IMR-90 (cell line): ENCODE results near the gene ADGRG6. TPM values are rescaled to one million over a fixed set of nuclear protein-coding genes. Genes with fewer than 3 reads are reported as not detected.

ENCODE experiments used
- ATAC-seq: fragments of 200-7000 bp; cut with Tn5 transposase; 2 replicates; pipeline ENCODE4 v1.9.1; 2020; ENCODE audit warnings: low read depth, mild to moderate bottlenecking, moderate library complexity
- BruUV-seq: library from RNA; stranded (reverse); fragments of 400-500 nt; replicated peaks from 2 replicates; lab custom pipeline; 2021; lab: Mats Ljungman, UMichigan
- CTCF ChIA-PET: fragments of 300-600 bp; formaldehyde crosslinking; extraction: SDS; loops from one replicate; lab custom pipeline; 2021; ENCODE audit warnings: antibody characterized with exemption; lab: Yijun Ruan, JAX
- POLR2A ChIA-PET: fragments of 300-600 bp; sonication (Branson Sonifier 250); formaldehyde crosslinking; loops from one replicate; lab custom pipeline; 2022; ENCODE audit warnings: antibody characterized with exemption; ENCODE audit not compliant: unreplicated experiment; lab: Charles Lee
- DNase-seq: peaks from one replicate; pipeline ENCODE4 v3.0.0; 2013
- H2AFZ ChIP-seq: replicated peaks from 2 replicates; pipeline ENCODE3; 2013; ENCODE audit warnings: low read length, mild to moderate bottlenecking; ENCODE audit not compliant: poor library complexity
- H2AK5ac ChIP-seq: 2 replicates; pipeline ENCODE4 v1.6.1; 2013; ENCODE audit warnings: low read depth, low read length, inconsistent platforms
- H2AK9ac ChIP-seq: replicated peaks from 2 replicates; pipeline ENCODE3; 2013; ENCODE audit warnings: mild to moderate bottlenecking, low read depth, low read length, moderate library complexity; ENCODE audit not compliant: poor library complexity
- H2BK120ac ChIP-seq: 2 replicates; pipeline ENCODE4 v1.6.1; 2013; ENCODE audit warnings: low read depth, low read length, inconsistent platforms
- H2BK15ac ChIP-seq: 3 replicates; pipeline ENCODE4 v1.6.1; 2013; ENCODE audit warnings: low read depth, low read length, inconsistent platforms
- H2BK20ac ChIP-seq: 2 replicates; pipeline ENCODE4 v1.6.1; 2013; ENCODE audit warnings: low read depth, mild to moderate bottlenecking, inconsistent platforms, low read length, moderate library complexity
- H2BK5ac ChIP-seq: 2 replicates; pipeline ENCODE4 v1.6.1; 2013; ENCODE audit warnings: mild to moderate bottlenecking, low read depth, low read length, inconsistent platforms; ENCODE audit not compliant: poor library complexity, severe bottlenecking
- H3K14ac ChIP-seq: replicated peaks from 2 replicates; pipeline ENCODE4 v1.6.1; 2013; ENCODE audit warnings: low read depth, low read length, inconsistent platforms
- H3K18ac ChIP-seq: 2 replicates; pipeline ENCODE4 v1.6.1; 2013; ENCODE audit warnings: low read depth, low read length, control low read depth
- H3K23ac ChIP-seq: 2 replicates; pipeline ENCODE4 v1.6.1; 2013; ENCODE audit warnings: low read depth, low read length, inconsistent platforms
- H3K27ac ChIP-seq: 2 replicates; pipeline ENCODE4 v1.5.1; 2013; ENCODE audit warnings: mild to moderate bottlenecking, control low read depth, low read length; ENCODE audit not compliant: insufficient read depth
- H3K27me3 ChIP-seq: 2 replicates; pipeline ENCODE4 v1.6.1; 2013; ENCODE audit warnings: low read length; ENCODE audit not compliant: control insufficient read depth, insufficient read depth
- H3K36me3 ChIP-seq: 2 replicates; pipeline ENCODE4 v1.6.1; 2013; ENCODE audit warnings: low read length, mixed read lengths; ENCODE audit not compliant: control insufficient read depth, insufficient read depth
- H3K4ac ChIP-seq: 2 replicates; pipeline ENCODE4 v1.6.1; 2013; ENCODE audit warnings: low read depth, low read length, inconsistent platforms
- H3K4me1 ChIP-seq: 2 replicates; pipeline ENCODE4 v1.6.1; 2013; ENCODE audit warnings: low read length, mixed read lengths; ENCODE audit not compliant: control insufficient read depth, insufficient read depth
- H3K4me2 ChIP-seq: 2 replicates; pipeline ENCODE4 v1.6.1; 2013; ENCODE audit warnings: low read depth, mild to moderate bottlenecking, control low read depth, low read length, moderate library complexity
- H3K4me3 ChIP-seq: 2 replicates; pipeline ENCODE4 v1.5.1; 2013; ENCODE audit warnings: low read depth, mild to moderate bottlenecking, control low read depth, low read length, moderate library complexity; ENCODE audit not compliant: insufficient read depth
- H3K56ac ChIP-seq: 2 replicates; pipeline ENCODE4 v1.6.1; 2013; ENCODE audit warnings: low read length, inconsistent platforms; ENCODE audit not compliant: insufficient read depth; ENCODE audit errors: extremely low read depth
- H3K79me1 ChIP-seq, 2 experiments: 2 replicates each; pipeline ENCODE4 v1.6.1; 2013; ENCODE audit warnings: low read length in 2 of 2, inconsistent platforms in 1 of 2, low read depth in 1 of 2
- H3K9ac ChIP-seq: 2 replicates; pipeline ENCODE4 v1.6.1; 2013; ENCODE audit warnings: low read depth, low read length, control low read depth
- H3K9me1 ChIP-seq: 2 replicates; pipeline ENCODE4 v1.6.1; 2013; ENCODE audit warnings: low read length, inconsistent platforms; ENCODE audit not compliant: insufficient read depth
- H3K9me3 ChIP-seq: 2 replicates; pipeline ENCODE4 v1.6.1; 2013; ENCODE audit warnings: low read length; ENCODE audit not compliant: control insufficient read depth, insufficient read depth
- H4K20me1 ChIP-seq: 2 replicates; pipeline ENCODE4 v1.6.1; 2013; ENCODE audit warnings: low read length, inconsistent platforms; ENCODE audit not compliant: insufficient read depth
- H4K5ac ChIP-seq: 2 replicates; pipeline ENCODE4 v1.6.1; 2013; ENCODE audit warnings: mild to moderate bottlenecking, low read depth, low read length, control low read depth
- H4K8ac ChIP-seq, 2 experiments: 2 replicates each; pipeline ENCODE4 v1.6.1; 2013; ENCODE audit warnings: low read depth in 2 of 2, low read length in 2 of 2, control low read depth in 1 of 2, inconsistent platforms in 1 of 2
- H4K91ac ChIP-seq: 2 replicates; pipeline ENCODE4 v1.6.1; 2013; ENCODE audit warnings: low read depth, low read length, inconsistent platforms; ENCODE audit not compliant: insufficient read depth
- CHD1 ChIP-seq: IDR thresholded peaks from 2 replicates; pipeline ENCODE4 v1.6.1; 2012; ENCODE audit warnings: low read depth, low read length, improper control_type of control experiment
- FOS ChIP-seq: fragments of 150-350 bp; IDR thresholded peaks from 2 replicates; pipeline ENCODE4 v1.6.1; 2016; ENCODE audit warnings: low read depth, low read length
- MAFK ChIP-seq: IDR thresholded peaks from 2 replicates; pipeline ENCODE4 v1.6.1; 2012; ENCODE audit warnings: low read depth, low read length, improper control_type of control experiment
- MAZ ChIP-seq: IDR thresholded peaks from 2 replicates; pipeline ENCODE4 v1.6.1; 2012; ENCODE audit warnings: low read depth, mild to moderate bottlenecking, low read length, improper control_type of control experiment, moderate library complexity, borderline replicate concordance
- MXI1 ChIP-seq: IDR thresholded peaks from 2 replicates; pipeline ENCODE4 v1.6.1; 2012; ENCODE audit warnings: low read depth, mild to moderate bottlenecking, low read length, moderate library complexity, borderline replicate concordance
- NFE2L2 ChIP-seq: fragments of 150-350 bp; IDR thresholded peaks from 2 replicates; pipeline ENCODE4 v1.6.1; 2016; ENCODE audit warnings: low read depth, mild to moderate bottlenecking, low read length
- POLR2A ChIP-seq: IDR thresholded peaks from 2 replicates; pipeline ENCODE4 v1.6.1; 2012; ENCODE audit warnings: mild to moderate bottlenecking, low read depth, low read length
- RCOR1 ChIP-seq: IDR thresholded peaks from 2 replicates; pipeline ENCODE4 v1.6.1; 2012; ENCODE audit warnings: mild to moderate bottlenecking, low read length, improper control_type of control experiment; ENCODE audit not compliant: insufficient replicate concordance
- RFX5 ChIP-seq: IDR thresholded peaks from 2 replicates; pipeline ENCODE4 v1.8.0; 2012; ENCODE audit warnings: low read depth, mild to moderate bottlenecking, low read length, moderate library complexity
- SMC3 ChIP-seq: fragments of 150-350 bp; IDR thresholded peaks from 2 replicates; pipeline ENCODE4 v1.6.1; 2016; ENCODE audit warnings: low read depth, mild to moderate bottlenecking, antibody characterized with exemption, low read length, moderate library complexity
- dilution Hi-C: fragments of 300-500 bp; cut with HindIII; formaldehyde crosslinking; loops from one replicate; pipeline ENCODE4 v1.14.3; 2018; ENCODE audit warnings: low sequenced_read_pairs; ENCODE audit not compliant: unreplicated experiment
- in situ Hi-C: fragments of 300-500 bp; cut with MboI; formaldehyde crosslinking; loops from 3 replicates; pipeline ENCODE4 v1.14.3; 2019; ENCODE audit warnings: low sequenced_read_pairs, inconsistent platforms, mixed read lengths
- intact Hi-C: fragments of 100-400 bp; cut with micrococcal nuclease; formaldehyde crosslinking; loops from 2 replicates; pipeline ENCODE4 v1.10.0; 2022
- polyA plus RNA-seq, 3 experiments: library from polyadenylated mRNA; depleted of rRNA; stranded (reverse); fragments of >200 nt; gene quantifications; 2 replicates each; pipeline ENCODE4 v1.2.3, GENCODE V29; 2012; ENCODE audit warnings: low replicate concordance in 1 of 3
- total RNA-seq: library from RNA; depleted of rRNA; stranded (reverse); fragments of >200 nt; gene quantifications from 2 replicates; pipeline ENCODE4 v1.2.3, GENCODE V29; 2012
- TF ChIP-seq, protein P1 (sequence below): conservative IDR thresholded peaks from 2 replicates; pipeline ENCODE4 v1.5.1; 2012; ENCODE audit warnings: mild to moderate bottlenecking, low read depth, low read length, improper control_type of control experiment

The ADGRG6 gene
- total and polyA plus RNA-seq, 2 of the 4 experiments (the other 2 are of a cell fraction), result 10.0 to 20.3 TPM

DNA sequence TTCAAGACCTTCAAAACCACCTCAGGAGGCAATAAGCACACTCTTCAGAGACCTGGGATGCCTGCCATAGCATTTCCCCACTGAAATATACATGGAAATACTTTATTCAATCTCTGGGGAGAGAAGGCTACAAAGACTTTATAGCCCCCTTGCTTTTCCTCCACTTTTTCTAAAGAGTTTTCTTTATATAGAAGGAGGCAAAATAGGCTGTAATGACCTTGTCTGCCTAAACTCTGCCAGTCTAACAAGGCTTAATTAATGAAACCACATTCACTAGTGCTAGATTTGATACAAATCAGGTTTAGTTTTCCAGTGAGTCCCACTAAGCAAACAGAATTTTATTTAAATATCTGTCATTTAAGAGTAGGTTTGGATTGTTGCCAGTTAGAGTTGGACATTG is 114.9 kb downstream of the ADGRG6 start:
- Histone ChIP-seq H3K9ac (no peak overlapping the region), H3K27ac (peak overlapping the region; percentile 4; the same call in 1 of the 2 replicates), H3K4me2 (peak overlapping the region; percentile 32; the same call in 1 of the 2 replicates), H3K9me3 (no peaks in the 10 kb centered on the region), H3K9me1 (peaks cover 3% of the 10 kb centered on the region), H3K14ac (peak overlapping the region; percentile 16), H4K91ac (peak overlapping the region; percentile 77; the same call in 1 of the 2 replicates), H4K20me1 (no peaks in the 10 kb centered on the region), H3K56ac (peak overlapping the region; percentile 23; the same call in 1 of the 2 replicates), H2AK5ac (no peak overlapping the region), H3K23ac (peak overlapping the region; percentile 45), H2AK9ac (no peak overlapping the region), H3K4me3 (no peak overlapping the region), H4K5ac (peak overlapping the region; percentile 19; the same call in 1 of the 2 replicates), H3K36me3 (0 out of 2 replicates have a peak, but pooled peaks cover 2% of the 10 kb centered on the region), H3K4ac (peak overlapping the region; percentile 58; the same call in 1 of the 2 replicates), H3K4me1 (peaks cover 22% of the 10 kb centered on the region), H2BK120ac (peak overlapping the region; percentile 94), H4K8ac (peak overlapping the region; percentile 1 to 38; a peak in 2 of 4 replicates), H2BK5ac (peak overlapping the region; percentile 87), H3K18ac (peak overlapping the region; percentile 95; the same call in 1 of the 2 replicates), H2BK20ac (peak overlapping the region; percentile 95), H3K27me3 (no peaks in the 10 kb centered on the region), H2AFZ (no peak overlapping the region), H3K79me1 (peaks cover 0 to 4% of the 10 kb centered on the region in 2 experiments; a peak in 1 of 4 replicates), H2BK15ac (peak overlapping the region; percentile 89; the same call in 2 of the 3 replicates)
- BruUV-seq, result no TSS peak
- DNase-seq (no peak), ATAC-seq (peak; percentile 3)
- ChIA-PET POLR2A (no interaction called here), CTCF (no interaction called here)
- intact Hi-C loops (no loop called here), in situ Hi-C loops (no loop called here), dilution Hi-C loops (no loop called here)
- no peak for TF ChIP-seq RFX5
- TF ChIP-seq RCOR1, result no peak
- no peak for TF ChIP-seq MXI1
- TF ChIP-seq MAZ, result no peak
- no peak for TF ChIP-seq NFE2L2
- no peak for TF ChIP-seq POLR2A
- no peak for TF ChIP-seq SMC3
- no peak for TF ChIP-seq MAFK
- no peak for TF ChIP-seq FOS
- no peak for TF ChIP-seq CHD1
- TF ChIP-seq, protein P1, sequence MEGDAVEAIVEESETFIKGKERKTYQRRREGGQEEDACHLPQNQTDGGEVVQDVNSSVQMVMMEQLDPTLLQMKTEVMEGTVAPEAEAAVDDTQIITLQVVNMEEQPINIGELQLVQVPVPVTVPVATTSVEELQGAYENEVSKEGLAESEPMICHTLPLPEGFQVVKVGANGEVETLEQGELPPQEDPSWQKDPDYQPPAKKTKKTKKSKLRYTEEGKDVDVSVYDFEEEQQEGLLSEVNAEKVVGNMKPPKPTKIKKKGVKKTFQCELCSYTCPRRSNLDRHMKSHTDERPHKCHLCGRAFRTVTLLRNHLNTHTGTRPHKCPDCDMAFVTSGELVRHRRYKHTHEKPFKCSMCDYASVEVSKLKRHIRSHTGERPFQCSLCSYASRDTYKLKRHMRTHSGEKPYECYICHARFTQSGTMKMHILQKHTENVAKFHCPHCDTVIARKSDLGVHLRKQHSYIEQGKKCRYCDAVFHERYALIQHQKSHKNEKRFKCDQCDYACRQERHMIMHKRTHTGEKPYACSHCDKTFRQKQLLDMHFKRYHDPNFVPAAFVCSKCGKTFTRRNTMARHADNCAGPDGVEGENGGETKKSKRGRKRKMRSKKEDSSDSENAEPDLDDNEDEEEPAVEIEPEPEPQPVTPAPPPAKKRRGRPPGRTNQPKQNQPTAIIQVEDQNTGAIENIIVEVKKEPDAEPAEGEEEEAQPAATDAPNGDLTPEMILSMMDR, result no peak
